Urothelium cell line (cell line): ENCODE data around the gene FOXD4L3.
"Not testable (repeated sequence)": the region's sequence is repeated elsewhere in the genome, so short reads cannot be mapped to it uniquely, and the experiment has no call there.

Experiments used
- DNase-seq: peaks from one replicate; pipeline ENCODE4 v3.0.0; 2011; ENCODE audit warnings: low spot score, mixed read lengths
- FAIRE-seq: peaks from 2 replicates; lab custom pipeline; 2011; peaks lifted over from hg19 to GRCh38; lab: Jason Lieb, UNC

The FOXD4L3 gene

GRCh38 chr9:68343242-68343641, 40.6 kb downstream of the FOXD4L3 start:
- not testable (repeated sequence) for FAIRE-seq, DNase-seq

GRCh38 chr9:68343992-68344391, 41.3 kb downstream of the FOXD4L3 start:
- not testable (repeated sequence) for DNase-seq, FAIRE-seq

- DNase-seq, FAIRE-seq: not testable (repeated sequence)
Measured at GRCh38 chr9:68351689-68352088, 49.0 kb downstream of the FOXD4L3 start.
